ENCODE data around the gene HPSE.

HPSE gene

GRCh38 chr4:83339573-83339972, 4.9 kb upstream of the HPSE start:
- H3K4me2 ChIP-seq (ENCODE audit: low read length): no peak overlapping the region
- H3K27me3 ChIP-seq (ENCODE audit: low read depth, low read length): no peaks in the 10 kb centered on the region
- H3K4me3 ChIP-seq (ENCODE audit: low read length): no peak overlapping the region
- no peak overlapping the region for H3K27ac ChIP-seq (ENCODE audit: low read length)
- H3K9ac ChIP-seq (ENCODE audit: low read length): no peak overlapping the region
- H2AFZ ChIP-seq (ENCODE audit: low read depth, low read length): no peak overlapping the region
- no peaks in the 10 kb centered on the region for H3K79me2 ChIP-seq (ENCODE audit: low read length)
- no peaks in the 10 kb centered on the region for H3K36me3 ChIP-seq (replicated peaks; ENCODE audit: low read depth, low read length)
- no peaks in the 10 kb centered on the region for H4K20me1 ChIP-seq (ENCODE audit: insufficient read depth, low read length)
- peaks cover 5% of the 10 kb centered on the region for H3K9me3 ChIP-seq (ENCODE audit: insufficient read depth, low read length)
- H3K4me1 ChIP-seq (ENCODE audit: low read length): no peaks in the 10 kb centered on the region
- TF ChIP-seq CTCF (IDR thresholded peaks at IDR 0.05; ENCODE audit: low read depth, low read length) (no peak), EZH2phosphoT487 (IDR thresholded peaks at IDR 0.05; ENCODE audit: low read depth) (no peak)

- Histone ChIP-seq H4K20me1 (ENCODE audit: insufficient read depth, low read length) (no peaks in the 10 kb centered on the region), H3K79me2 (ENCODE audit: low read length) (no peaks in the 10 kb centered on the region), H3K4me3 (ENCODE audit: low read length) (no peak overlapping the region), H3K27me3 (ENCODE audit: low read depth, low read length) (no peaks in the 10 kb centered on the region; the same call in 1 of the 2 replicates), H3K4me2 (ENCODE audit: low read length) (no peak overlapping the region), H3K9me3 (ENCODE audit: insufficient read depth, low read length) (peaks cover 5% of the 10 kb centered on the region), H3K9ac (ENCODE audit: low read length) (no peak overlapping the region), H3K27ac (ENCODE audit: low read length) (no peak overlapping the region), H2AFZ (ENCODE audit: low read depth, low read length) (no peak overlapping the region), H3K4me1 (ENCODE audit: low read length) (no peaks in the 10 kb centered on the region), H3K36me3 (replicated peaks; ENCODE audit: low read depth, low read length) (no peaks in the 10 kb centered on the region)
- TF ChIP-seq CTCF (IDR thresholded peaks at IDR 0.05; ENCODE audit: low read depth, low read length) (no peak), EZH2phosphoT487 (IDR thresholded peaks at IDR 0.05; ENCODE audit: low read depth) (no peak)
Measured at GRCh38 chr4:83335701-83336100, 1.1 kb upstream of the HPSE start.

GRCh38 chr4:83331956-83332355, 2.7 kb downstream of the HPSE start:
- Histone ChIP-seq H3K4me3 (ENCODE audit: low read length) (no peak overlapping the region), H2AFZ (ENCODE audit: low read depth, low read length) (0 out of 2 replicates have a peak overlapping the region, but pooled peaks have one; percentile 4), H3K9ac (ENCODE audit: low read length) (no peak overlapping the region), H3K36me3 (replicated peaks; ENCODE audit: low read depth, low read length) (no peaks in the 10 kb centered on the region), H3K79me2 (ENCODE audit: low read length) (no peaks in the 10 kb centered on the region), H3K4me2 (ENCODE audit: low read length) (no peak overlapping the region), H3K4me1 (ENCODE audit: low read length) (no peaks in the 10 kb centered on the region; the same call in 1 of the 2 replicates), H3K9me3 (ENCODE audit: insufficient read depth, low read length) (no peaks in the 10 kb centered on the region), H3K27ac (ENCODE audit: low read length) (no peak overlapping the region), H4K20me1 (ENCODE audit: insufficient read depth, low read length) (no peaks in the 10 kb centered on the region), H3K27me3 (ENCODE audit: low read depth, low read length) (peaks cover 3% of the 10 kb centered on the region; the same call in 1 of the 2 replicates)
- no peak for TF ChIP-seq EZH2phosphoT487 (IDR thresholded peaks at IDR 0.05; ENCODE audit: low read depth)
- TF ChIP-seq CTCF (IDR thresholded peaks at IDR 0.05; ENCODE audit: low read depth, low read length): no peak

- no peak overlapping the region for H3K4me2 ChIP-seq (ENCODE audit: low read length)
- H3K4me1 ChIP-seq (ENCODE audit: low read length): peaks cover 3% of the 10 kb centered on the region; the same call in 1 of the 2 replicates
- H3K4me3 ChIP-seq (ENCODE audit: low read length): no peak overlapping the region
- H3K36me3 ChIP-seq (replicated peaks; ENCODE audit: low read depth, low read length): no peaks in the 10 kb centered on the region
- H3K9ac ChIP-seq (ENCODE audit: low read length): no peak overlapping the region
- H2AFZ ChIP-seq (ENCODE audit: low read depth, low read length): no peak overlapping the region
- TF ChIP-seq EZH2phosphoT487 (IDR thresholded peaks at IDR 0.05; ENCODE audit: low read depth): no peak
- no peak for TF ChIP-seq CTCF (IDR thresholded peaks at IDR 0.05; ENCODE audit: low read depth, low read length)
- no peaks in the 10 kb centered on the region for H3K9me3 ChIP-seq (ENCODE audit: insufficient read depth, low read length)
- H3K27ac ChIP-seq (ENCODE audit: low read length): no peak overlapping the region
- no peaks in the 10 kb centered on the region for H4K20me1 ChIP-seq (ENCODE audit: insufficient read depth, low read length)
- peaks cover 3% of the 10 kb centered on the region; the same call in 1 of the 2 replicates for H3K27me3 ChIP-seq (ENCODE audit: low read depth, low read length)
- H3K79me2 ChIP-seq (ENCODE audit: low read length): no peaks in the 10 kb centered on the region
Measured at GRCh38 chr4:83329521-83330110, 5.0 kb downstream of the HPSE start.

Measured in OCI-LY3 (cell line).